B cell (primary cell): ENCODE data around the gene RIN3. TPM values are rescaled to one million over a fixed set of nuclear protein-coding genes. Genes with fewer than 3 reads are reported as not detected.

ENCODE experiments used
- ATAC-seq: fragments of 200-7000 bp; cut with Tn5 transposase; one replicate; pipeline ENCODE4 v1.10.0; 2021; ENCODE audit warnings: low read depth, mild to moderate bottlenecking, moderate number of reproducible peaks, moderate library complexity
- CTCF ChIA-PET: fragments of 350-600 bp; sonication (Branson Sonifier 250); formaldehyde crosslinking; loops from one replicate; lab custom pipeline; 2021; ENCODE audit warnings: antibody characterized with exemption, inconsistent platforms; lab: Charles Lee
- POLR2A ChIA-PET: fragments of 350-600 bp; sonication (Branson Sonifier 250); formaldehyde crosslinking; loops from one replicate; lab custom pipeline; 2021; ENCODE audit warnings: antibody characterized with exemption; lab: Charles Lee
- DNase-seq: peaks from one replicate; pipeline ENCODE4 v3.0.0; 2013
- H2AFZ ChIP-seq: 2 replicates; pipeline ENCODE4 v1.6.1; 2012; ENCODE audit warnings: mild to moderate bottlenecking, low read depth, low read length; ENCODE audit not compliant: insufficient read depth, poor library complexity, severe bottlenecking
- H3K27ac ChIP-seq, 2 donors: 1 replicate in 1 of 2; 2 replicates in 1 of 2; pipeline ENCODE4 v1.5.1; 2012 to 2013; ENCODE audit warnings: low read length in 2 of 2, mild to moderate bottlenecking in 2 of 2, moderate library complexity in 1 of 2
- H3K27me3 ChIP-seq, 4 experiments: fragments of 200-600 bp in 1 of 4; sonication (generic) in 1 of 4; replicated peaks in 1 of 4; 1 replicate in 2 of 4; 2 replicates in 2 of 4; pipeline versions ENCODE4 v1.6.1 to v1.7.0; 2013 to 2016; ENCODE audit warnings: low read length in 3 of 4, mild to moderate bottlenecking in 2 of 4, mixed read lengths in 1 of 4, moderate library complexity in 1 of 4; ENCODE audit not compliant: insufficient read depth in 4 of 4, control insufficient read depth in 3 of 4; ENCODE audit errors: control extremely low read depth in 1 of 4
- H3K36me3 ChIP-seq, 2 experiments: replicated peaks in 1 of 2; 1 replicate in 1 of 2; 2 replicates in 1 of 2; pipeline versions ENCODE4 v1.6.1 to v1.7.1; 2013; ENCODE audit warnings: low read length in 1 of 2; ENCODE audit not compliant: insufficient read depth in 2 of 2, control insufficient read depth in 1 of 2; ENCODE audit errors: control extremely low read depth in 1 of 2, extremely low read depth in 1 of 2
- H3K4me1 ChIP-seq, 2 donors: fragments of 200-600 bp in 1 of 2; sonication (generic) in 1 of 2; 1 replicate in 1 of 2; 2 replicates in 1 of 2; pipeline versions ENCODE4 v1.5.1 to v1.6.1; 2013 to 2017; ENCODE audit warnings: low read length in 2 of 2; ENCODE audit not compliant: control insufficient read depth in 2 of 2, insufficient read depth in 2 of 2
- H3K4me2 ChIP-seq: replicated peaks from 2 replicates; pipeline ENCODE3; 2012; ENCODE audit warnings: mild to moderate bottlenecking, low read depth, low read length; ENCODE audit not compliant: poor library complexity, severe bottlenecking
- H3K4me3 ChIP-seq, 5 experiments: fragments of 200-600 bp in 1 of 5; sonication (generic) in 1 of 5; 1 replicate in 3 of 5; 2 replicates in 2 of 5; pipeline versions ENCODE4 v1.5.1 to v1.7.0; 2011 to 2016; ENCODE audit warnings: low read length in 4 of 5, mild to moderate bottlenecking in 4 of 5, low read depth in 2 of 5, control low read depth in 1 of 5, moderate library complexity in 1 of 5; ENCODE audit not compliant: insufficient read depth in 1 of 5; ENCODE audit errors: control extremely low read depth in 1 of 5, extremely low read depth in 1 of 5
- H3K79me2 ChIP-seq: fragments of 200-600 bp; sonication (generic); one replicate; pipeline ENCODE4 v1.6.0; 2016; ENCODE audit warnings: low read length; ENCODE audit not compliant: control insufficient read depth, insufficient read depth
- H3K9ac ChIP-seq: fragments of 200-600 bp; sonication (generic); 2 replicates; pipeline ENCODE4 v1.6.1; 2017; ENCODE audit warnings: mild to moderate bottlenecking, low read length, moderate library complexity
- H3K9me3 ChIP-seq, 3 donors: one replicate each; pipeline versions ENCODE4 v1.6.1 to v1.7.1; 2013; ENCODE audit warnings: low read length in 2 of 3; ENCODE audit not compliant: control insufficient read depth in 2 of 3, insufficient read depth in 1 of 3; ENCODE audit errors: control extremely low read depth in 1 of 3
- H4K20me1 ChIP-seq: 2 replicates; pipeline ENCODE4 v1.6.0; 2012; ENCODE audit warnings: mild to moderate bottlenecking, low read length; ENCODE audit not compliant: insufficient read depth, control insufficient read depth, poor library complexity, severe bottlenecking
- H3K27ac Mint-ChIP-seq: one replicate; pipeline ENCODE4 v1.8.0; 2021; ENCODE audit warnings: mixed read lengths
- H3K27me3 Mint-ChIP-seq: one replicate; pipeline ENCODE4 v1.8.0; 2021; ENCODE audit warnings: mixed read lengths
- H3K4me1 Mint-ChIP-seq: one replicate; pipeline ENCODE4 v1.8.0; 2021; ENCODE audit warnings: mixed read lengths
- H3K4me3 Mint-ChIP-seq: one replicate; pipeline ENCODE4 v1.8.0; 2021; ENCODE audit warnings: mixed read lengths
- H3K9me3 Mint-ChIP-seq: one replicate; pipeline ENCODE4 v1.8.0; 2022; ENCODE audit warnings: mixed read lengths; ENCODE audit not compliant: insufficient read depth
- EZH2 ChIP-seq: IDR thresholded peaks from 2 replicates; pipeline ENCODE4 v1.6.1; 2012; ENCODE audit warnings: borderline replicate concordance, low read depth, mild to moderate bottlenecking, moderate library complexity, low read length; ENCODE audit not compliant: insufficient read depth, poor library complexity, severe bottlenecking
- WGBS: methylation state at CpG from one replicate; pipeline ENCODE4 v1.1.5; 2013; ENCODE audit warnings: missing lambda C conversion rate; ENCODE audit not compliant: insufficient coverage; 5-methylcytosine and 5-hydroxymethylcytosine counted together
- intact Hi-C: fragments of 100-400 bp; cut with micrococcal nuclease; formaldehyde crosslinking; loops from one replicate; pipeline ENCODE4 v1.10.0; 2022
- polyA plus RNA-seq: library from polyadenylated mRNA; depleted of rRNA; stranded (reverse); fragments of >200 nt; gene quantifications from 2 replicates; pipeline ENCODE4 v1.2.3, GENCODE V29; 2012
- total RNA-seq, 2 donors: library from RNA; stranded (reverse); fragments of 120-200 nt in 1 of 2; gene quantifications; 1 replicate in 1 of 2; 2 replicates in 1 of 2; pipeline versions ENCODE4 v1.2.3 to v1.2.4, GENCODE V29; 2013 to 2022
- TF ChIP-seq, protein P1 (sequence below): fragments of 200-600 bp; IDR thresholded peaks from one replicate; pipeline ENCODE4 v1.8.0; 2022; ENCODE audit warnings: antibody characterized with exemption, mild to moderate bottlenecking

RIN3 gene
- total and polyA plus RNA-seq, 2 donors (not counting 1 experiment from before 2014, with no cell fraction given): 62.1 to 123 TPM

DNA sequence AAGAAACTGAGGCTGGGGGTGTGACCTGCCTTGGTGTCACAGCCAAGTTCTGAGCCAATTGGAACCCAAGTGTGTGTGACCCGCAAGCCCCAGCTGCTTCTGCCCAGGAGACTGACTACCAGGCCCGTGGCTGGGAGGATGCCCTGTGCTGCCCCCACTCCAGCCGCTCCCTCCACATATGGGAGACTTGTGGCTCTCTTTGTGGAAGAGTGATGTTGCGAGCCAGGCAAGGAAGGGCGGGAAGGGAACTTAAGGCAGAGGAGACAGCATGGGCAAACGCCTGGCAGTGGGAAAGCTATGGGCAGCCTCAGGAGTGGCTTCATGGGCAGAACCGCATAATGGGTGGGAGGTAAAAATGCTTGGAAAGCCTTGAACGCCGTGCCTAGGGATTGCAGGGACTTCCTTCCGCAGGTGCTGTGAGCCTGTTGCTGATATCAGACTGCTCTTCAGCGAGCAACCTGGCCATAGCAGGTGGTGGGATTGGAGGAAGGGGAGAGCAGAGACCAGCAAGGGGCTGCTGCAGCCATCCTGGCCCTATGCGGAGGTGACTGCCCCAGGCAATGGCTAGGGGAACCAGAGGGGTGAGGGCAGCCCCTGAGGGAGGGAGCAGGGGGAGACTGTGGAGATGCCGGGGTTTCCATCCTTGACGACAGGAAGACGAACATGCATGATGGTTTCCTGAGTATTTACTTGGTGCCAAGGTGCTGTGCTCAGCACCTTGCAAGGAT, 119.1 kb downstream of the RIN3 start:
- peaks cover 3% of the 10 kb centered on the region for H3K9me3 Mint-ChIP-seq
- Histone ChIP-seq H3K79me2 (peaks cover 8% of the 10 kb centered on the region), H3K9ac (peak overlapping the region; percentile 19), H3K4me1 (peaks cover 31 to 33% of the 10 kb centered on the region in 2 donors), H3K9me3 (peaks cover 0 to 15% (median 8%) of the 10 kb centered on the region in 3 donors), H3K27ac (no peak overlapping the region), H2AFZ (peak overlapping the region; percentile 48), H3K4me3 (peak overlapping the region in 2 of 5 experiments; percentile 27 to 34), H4K20me1 (no peaks in the 10 kb centered on the region), H3K36me3 (peaks cover 0 to 3% of the 10 kb centered on the region in 2 experiments), H3K27me3 (no peaks in the 10 kb centered on the region), H3K4me2 (peak overlapping the region; percentile 61)
- peak overlapping the region; percentile 79 for H3K27ac Mint-ChIP-seq
- peak; percentile 24 for ATAC-seq
- peak overlapping the region; percentile 75 for H3K4me3 Mint-ChIP-seq
- ChIA-PET POLR2A (interaction anchor here (1.1 kb wide), 1 partner anchor 10 kb away, joined by 3 read pairs; no protein-coding TSS in a partner anchor), CTCF (interaction anchor here (1.0 to 1.5 kb wide), 5 partner anchors 13 to 48 kb away, joined by 3 to 7 read pairs (median 4); no protein-coding TSS in a partner anchor)
- H3K27me3 Mint-ChIP-seq: no peaks in the 10 kb centered on the region
- 76% methylated on average over 15 of the region's 15 CpGs for WGBS
- TF ChIP-seq, protein P1, sequence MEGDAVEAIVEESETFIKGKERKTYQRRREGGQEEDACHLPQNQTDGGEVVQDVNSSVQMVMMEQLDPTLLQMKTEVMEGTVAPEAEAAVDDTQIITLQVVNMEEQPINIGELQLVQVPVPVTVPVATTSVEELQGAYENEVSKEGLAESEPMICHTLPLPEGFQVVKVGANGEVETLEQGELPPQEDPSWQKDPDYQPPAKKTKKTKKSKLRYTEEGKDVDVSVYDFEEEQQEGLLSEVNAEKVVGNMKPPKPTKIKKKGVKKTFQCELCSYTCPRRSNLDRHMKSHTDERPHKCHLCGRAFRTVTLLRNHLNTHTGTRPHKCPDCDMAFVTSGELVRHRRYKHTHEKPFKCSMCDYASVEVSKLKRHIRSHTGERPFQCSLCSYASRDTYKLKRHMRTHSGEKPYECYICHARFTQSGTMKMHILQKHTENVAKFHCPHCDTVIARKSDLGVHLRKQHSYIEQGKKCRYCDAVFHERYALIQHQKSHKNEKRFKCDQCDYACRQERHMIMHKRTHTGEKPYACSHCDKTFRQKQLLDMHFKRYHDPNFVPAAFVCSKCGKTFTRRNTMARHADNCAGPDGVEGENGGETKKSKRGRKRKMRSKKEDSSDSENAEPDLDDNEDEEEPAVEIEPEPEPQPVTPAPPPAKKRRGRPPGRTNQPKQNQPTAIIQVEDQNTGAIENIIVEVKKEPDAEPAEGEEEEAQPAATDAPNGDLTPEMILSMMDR: no peak
- TF ChIP-seq EZH2: no peak
- DNase-seq: no peak
- intact Hi-C loops: loop anchor here (1.0 to 2.0 kb wide), 2 partner anchors 18 to 19 kb away; no protein-coding TSS in a partner anchor
- peaks cover 39% of the 10 kb centered on the region for H3K4me1 Mint-ChIP-seq

DNA sequence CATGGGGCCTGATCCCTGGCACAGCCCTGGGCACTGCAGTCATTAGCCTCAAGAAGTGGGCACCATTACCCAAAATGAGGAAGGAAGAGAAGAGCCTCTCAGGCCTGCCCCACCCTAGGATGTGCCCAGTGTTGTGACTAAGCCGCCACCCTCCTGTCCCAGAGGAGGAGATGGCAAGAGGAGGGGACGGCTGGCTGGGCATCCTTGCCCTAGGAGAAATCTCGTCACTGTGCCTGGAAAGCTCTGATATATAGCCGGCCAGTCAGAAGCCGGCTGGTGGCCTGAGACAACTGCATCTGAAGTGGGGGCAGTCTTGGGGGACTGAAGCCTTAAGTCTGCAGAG, 119.7 kb downstream of the RIN3 start:
- peaks cover 44% of the 10 kb centered on the region for H3K4me1 Mint-ChIP-seq
- Histone ChIP-seq H3K79me2 (peaks cover 8% of the 10 kb centered on the region), H3K4me1 (peaks cover 31 to 33% of the 10 kb centered on the region in 2 donors), H4K20me1 (no peaks in the 10 kb centered on the region), H3K4me2 (peak overlapping the region; percentile 61), H3K27ac (no peak overlapping the region), H3K4me3 (peak overlapping the region in 4 of 5 experiments; percentile 21 to 50 (median 30)), H3K9me3 (peaks cover 0 to 10% (median 3%) of the 10 kb centered on the region in 3 donors), H2AFZ (peak overlapping the region; percentile 48), H3K36me3 (no peaks in the 10 kb centered on the region), H3K9ac (peak overlapping the region; percentile 19), H3K27me3 (no peaks in the 10 kb centered on the region)
- intact Hi-C loops: loop anchor here (1.0 to 2.0 kb wide), 2 partner anchors 18 kb away; no protein-coding TSS in a partner anchor
- ChIA-PET POLR2A (interaction anchor here (0.7 to 1.1 kb wide), 2 partner anchors 17 to 48 kb away, joined by 3 to 9 read pairs; no protein-coding TSS in a partner anchor), CTCF (interaction anchor here (1.0 to 1.2 kb wide), 6 partner anchors 13 to 48 kb away, joined by 3 to 4 read pairs (median 4); no protein-coding TSS in a partner anchor)
- DNase-seq (peak; percentile 43), ATAC-seq (peak; percentile 80)
- no peak for TF ChIP-seq EZH2
- TF ChIP-seq, protein P1: no peak
- no peaks in the 10 kb centered on the region for H3K27me3 Mint-ChIP-seq
- peak overlapping the region; percentile 79 for H3K27ac Mint-ChIP-seq
- 31% methylated on average over 5 of the region's 5 CpGs for WGBS
- peak overlapping the region; percentile 75 for H3K4me3 Mint-ChIP-seq
- H3K9me3 Mint-ChIP-seq: no peaks in the 10 kb centered on the region
